ENCODE data around the gene LOXL4. TPM values are rescaled to one million over a fixed set of nuclear protein-coding genes. Genes with fewer than 3 reads are reported as not detected.

The LOXL4 gene
- total RNA-seq, 1 experiment from 2014 or later: 0.13 TPM

- Histone ChIP-seq H2BK15ac (ENCODE audit: low read depth, low read length) (no peak overlapping the region), H3K4me2 (ENCODE audit: insufficient read depth, insufficient read length, low read length) (no peak overlapping the region), H3K18ac (ENCODE audit: insufficient read length, low read depth, low read length) (no peak overlapping the region), H2BK20ac (ENCODE audit: low read depth, low read length, poor library complexity, severe bottlenecking) (no peak overlapping the region), H3K9me3 (ENCODE audit: control insufficient read depth, low read depth, low read length) (no peaks in the 10 kb centered on the region), H3K79me1 (ENCODE audit: insufficient read depth, low read depth, low read length, poor library complexity, severe bottlenecking) (no peaks in the 10 kb centered on the region), H2AFZ (ENCODE audit: low read length) (no peak overlapping the region), H2AK5ac (ENCODE audit: insufficient read length, low read length) (no peak overlapping the region), H4K5ac (ENCODE audit: insufficient read length, low read depth, low read length) (no peak overlapping the region), H3K79me2 (ENCODE audit: insufficient read depth, low read length) (no peaks in the 10 kb centered on the region), H3K14ac (ENCODE audit: insufficient read depth, low read length) (no peak overlapping the region), H4K91ac (ENCODE audit: insufficient read length, low read depth, low read length) (no peak overlapping the region), H3K27ac (ENCODE audit: insufficient read length, low read depth, low read length) (no peak overlapping the region), H2BK12ac (ENCODE audit: insufficient read length, low read depth, low read length) (no peak overlapping the region), H3K23me2 (ENCODE audit: insufficient read length, low read depth, low read length, poor library complexity, severe bottlenecking) (no peaks in the 10 kb centered on the region), H3T11ph (ENCODE audit: low read length) (no peak overlapping the region), H3K27me3 (ENCODE audit: insufficient read depth, low read length) (no peaks in the 10 kb centered on the region), H3K4ac (ENCODE audit: low read depth, low read length) (no peak overlapping the region), H3K56ac (ENCODE audit: insufficient read length, low read depth, low read length) (no peak overlapping the region), H3K23ac (ENCODE audit: insufficient read length, low read depth, low read length) (no peak overlapping the region), H4K20me1 (ENCODE audit: control insufficient read depth, insufficient read depth, insufficient read length) (no peaks in the 10 kb centered on the region), H2BK120ac (ENCODE audit: low read depth, low read length, poor library complexity, severe bottlenecking) (no peak overlapping the region), H4K8ac (replicated peaks; ENCODE audit: insufficient read length, low read depth, low read length) (no peak overlapping the region), H3K9ac (ENCODE audit: extremely low read depth, insufficient read length, low read length) (no peak overlapping the region), H3K4me1 (ENCODE audit: insufficient read depth, low read length) (no peaks in the 10 kb centered on the region), H2BK5ac (ENCODE audit: insufficient read length, low read length) (no peak overlapping the region)
- Mint-ChIP-seq H3K27ac (no peak overlapping the region), H3K36me3 (ENCODE audit: insufficient read depth in 1 of 3, low read depth in 3 of 3) (peaks cover 3 to 24% (median 11%) of the 10 kb centered on the region in 3 experiments; a peak in 6 of 7 replicates), H3K9me3 (no peaks in the 10 kb centered on the region), H3K4me3 (no peak overlapping the region), H3K27me3 (ENCODE audit: low read depth) (no peaks in the 10 kb centered on the region), H3K4me1 (no peaks in the 10 kb centered on the region)
- no peak for DNase-seq
- TF ChIP-seq CTCF (conservative IDR thresholded peaks at IDR 0.05): no peak
- WGBS (ENCODE audit: extremely low coverage, insufficient read length, low lambda C conversion rate): no CpG with 5 or more reads among the region's 3 CpGs
Measured at GRCh38 chr10:98240524-98240923, 27.5 kb downstream of the LOXL4 start.

All from H9 (cell line).